NCI-H748 treated with DMSO at 0.1 percent for 48 hours (cell line): Measurements from ENCODE around the gene NUDT4.
A peak's percentile ranks its signal among the peaks of the same experiment; 100 is the strongest.
"Not testable (repeated sequence)": the region's sequence is repeated elsewhere in the genome, so short reads cannot be mapped to it uniquely, and the experiment has no call there.

Experiments
- DNase-seq: peaks from one replicate; lab custom pipeline; 2025; lab: John Stamatoyannopoulos, UW

The NUDT4 gene

DNA sequence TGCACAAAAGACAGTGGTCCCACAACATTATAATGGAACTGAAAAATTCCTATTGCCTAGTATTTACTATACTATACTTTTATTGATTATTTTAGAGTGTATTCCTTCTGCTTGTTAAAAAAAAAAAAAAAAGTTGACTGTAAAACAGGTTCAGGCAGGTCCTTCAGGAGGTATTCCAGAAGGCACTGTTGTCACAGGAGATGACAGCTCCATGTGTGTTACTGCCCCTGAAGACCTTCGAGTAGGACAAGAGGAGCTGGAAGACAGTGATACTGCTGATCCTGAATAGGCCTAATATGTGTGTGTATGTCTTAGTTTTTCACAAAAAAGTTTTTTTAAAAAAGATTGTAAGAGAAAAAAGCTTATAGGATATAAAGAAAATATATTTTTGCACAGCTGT lies 51.7 kb downstream of the NUDT4 start:
- DNase-seq: no peak

DNA sequence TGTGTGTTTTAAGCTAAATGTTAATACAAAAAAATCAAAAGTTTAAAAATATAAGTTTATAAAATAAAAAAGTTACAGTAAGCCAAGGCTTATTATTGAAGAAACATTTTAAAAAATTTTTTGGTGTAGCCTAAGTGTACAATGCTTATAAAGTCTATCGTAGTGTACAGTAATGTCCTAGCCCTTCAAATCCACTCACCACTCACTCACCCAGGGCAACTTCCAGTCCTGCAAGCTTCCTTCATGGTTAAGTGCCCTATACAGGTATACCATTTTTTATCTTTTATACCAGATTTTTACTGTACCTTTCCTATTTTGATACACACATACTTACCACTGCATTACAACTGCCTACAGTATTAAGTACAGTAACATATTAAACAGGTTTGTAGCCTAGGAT lies 52.1 kb downstream of the NUDT4 start:
- DNase-seq: no peak

GRCh38 chr12:93430280-93430679 lies 52.6 kb downstream of the NUDT4 start:
- DNase-seq: no peak

DNA sequence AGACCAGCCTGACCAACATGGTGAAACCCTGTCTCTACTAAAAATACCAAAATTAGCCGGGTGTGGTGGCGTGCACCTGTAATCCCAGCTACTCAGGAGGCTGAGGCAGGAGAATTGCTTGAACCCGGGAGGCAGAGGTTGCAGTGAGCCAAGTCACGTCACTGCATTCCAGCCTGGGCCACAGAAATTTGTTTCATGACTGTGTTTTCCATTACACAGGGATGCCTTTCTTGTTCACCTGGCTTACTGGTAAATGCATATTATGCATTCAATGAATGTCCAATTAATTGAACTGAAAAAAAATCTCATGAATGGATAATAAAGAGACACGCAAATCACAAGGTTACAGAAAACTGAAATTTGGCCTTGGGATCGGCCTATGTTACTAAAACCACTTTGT lies 54.3 kb downstream of the NUDT4 start:
- not testable (repeated sequence) for DNase-seq

DNA sequence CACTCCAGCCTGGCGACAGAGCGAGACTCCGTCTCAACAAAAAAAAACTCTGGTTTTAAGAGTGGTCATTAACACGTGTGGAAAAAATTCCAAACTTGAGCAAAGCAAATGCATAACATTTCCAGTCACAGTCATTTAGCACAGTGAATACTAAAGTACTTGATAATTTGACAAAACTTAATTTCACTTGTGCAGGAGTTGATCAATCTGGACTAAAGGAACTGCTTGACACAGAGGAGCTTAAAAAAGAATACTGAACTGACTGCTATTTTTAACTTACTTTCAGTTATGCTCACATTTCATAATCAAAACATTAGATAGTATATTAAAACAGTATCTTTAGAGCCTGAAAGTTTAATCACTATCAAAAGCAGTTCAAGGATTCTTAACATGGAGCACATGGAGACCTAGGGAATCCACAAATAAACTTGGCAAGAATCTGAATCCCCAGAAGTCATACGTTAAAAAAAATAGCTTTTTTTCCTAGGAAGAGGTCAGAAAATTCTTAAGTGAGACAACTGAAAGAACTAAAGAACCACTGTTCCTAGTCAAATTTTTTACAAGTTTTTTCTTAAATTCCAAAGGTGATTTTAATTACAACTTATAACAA lies 56.6 kb downstream of the NUDT4 start:
- no peak for DNase-seq

DNA sequence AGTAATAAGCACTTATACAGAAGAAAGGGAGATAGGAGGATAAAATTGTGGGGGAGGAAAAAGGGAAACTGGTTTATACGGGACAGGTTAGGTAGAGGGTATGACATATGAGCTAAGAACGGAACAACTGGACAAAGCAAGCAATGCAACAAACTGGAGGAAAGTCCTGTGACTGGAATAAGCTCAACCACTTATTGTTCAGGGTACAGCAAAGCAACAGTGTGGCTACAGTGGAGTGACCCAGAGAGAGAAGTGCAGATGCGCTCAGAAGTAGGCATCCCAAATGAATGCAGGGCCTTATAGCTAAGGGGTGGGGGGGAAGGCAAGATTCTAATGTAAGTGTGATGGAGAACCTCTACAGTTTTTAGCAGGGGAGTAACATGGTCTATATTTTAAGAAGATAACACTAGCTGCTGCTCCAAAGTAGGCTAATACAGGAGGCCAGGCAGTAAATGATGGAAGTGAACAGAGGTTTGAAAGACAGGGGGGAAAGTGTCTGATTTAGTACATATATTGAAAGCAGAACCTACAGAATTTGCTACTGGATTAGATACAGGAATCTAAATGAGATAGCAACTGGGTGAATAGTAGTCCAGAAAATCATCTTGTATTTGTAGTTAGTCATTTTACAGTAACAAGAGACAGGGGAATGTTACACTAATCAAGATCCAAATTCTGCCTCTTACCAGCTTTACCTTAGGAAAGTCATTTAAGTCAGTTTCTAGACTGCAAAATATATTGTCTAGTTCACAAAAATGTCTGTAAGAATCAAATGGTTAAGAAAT lies 60.7 kb downstream of the NUDT4 start:
- DNase-seq: no peak

DNA sequence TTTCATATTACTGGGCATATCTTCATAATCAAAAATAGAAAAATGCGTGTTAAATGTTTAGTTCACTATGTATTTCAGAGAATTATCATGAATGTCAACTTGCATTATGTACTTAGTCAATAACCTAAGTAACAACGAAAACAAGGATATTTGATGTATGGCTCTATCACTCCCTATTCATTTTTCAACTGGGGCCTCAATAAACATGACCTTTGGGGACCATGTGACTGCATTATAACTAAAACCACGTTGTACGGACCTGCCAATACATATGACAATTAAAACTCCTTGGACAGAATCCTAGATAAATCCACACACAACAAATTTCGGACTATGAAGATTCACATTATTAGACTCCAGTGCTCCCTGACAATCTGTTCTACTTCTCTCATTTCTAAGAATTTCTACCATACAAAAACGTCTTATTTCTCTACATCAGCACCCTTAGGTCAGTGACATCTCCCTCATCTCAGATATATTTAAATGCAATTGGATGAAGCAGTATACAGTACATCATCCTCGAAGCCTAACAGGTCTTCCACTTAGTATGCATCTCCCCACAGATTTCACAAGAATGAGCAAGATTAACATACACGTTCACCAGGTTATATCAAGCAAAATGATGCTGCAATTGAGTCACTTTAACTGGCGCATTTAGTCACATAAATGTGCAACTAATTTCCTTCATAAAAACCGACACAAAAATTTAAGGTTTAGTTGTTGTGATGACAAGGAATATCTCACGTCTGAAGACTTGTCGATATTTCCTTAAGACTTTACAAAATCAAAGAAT lies 62.5 kb downstream of the NUDT4 start:
- DNase-seq: no peak

GRCh38 chr12:93441081-93441616 lies 63.4 kb downstream of the NUDT4 start:
- no peak for DNase-seq

DNA sequence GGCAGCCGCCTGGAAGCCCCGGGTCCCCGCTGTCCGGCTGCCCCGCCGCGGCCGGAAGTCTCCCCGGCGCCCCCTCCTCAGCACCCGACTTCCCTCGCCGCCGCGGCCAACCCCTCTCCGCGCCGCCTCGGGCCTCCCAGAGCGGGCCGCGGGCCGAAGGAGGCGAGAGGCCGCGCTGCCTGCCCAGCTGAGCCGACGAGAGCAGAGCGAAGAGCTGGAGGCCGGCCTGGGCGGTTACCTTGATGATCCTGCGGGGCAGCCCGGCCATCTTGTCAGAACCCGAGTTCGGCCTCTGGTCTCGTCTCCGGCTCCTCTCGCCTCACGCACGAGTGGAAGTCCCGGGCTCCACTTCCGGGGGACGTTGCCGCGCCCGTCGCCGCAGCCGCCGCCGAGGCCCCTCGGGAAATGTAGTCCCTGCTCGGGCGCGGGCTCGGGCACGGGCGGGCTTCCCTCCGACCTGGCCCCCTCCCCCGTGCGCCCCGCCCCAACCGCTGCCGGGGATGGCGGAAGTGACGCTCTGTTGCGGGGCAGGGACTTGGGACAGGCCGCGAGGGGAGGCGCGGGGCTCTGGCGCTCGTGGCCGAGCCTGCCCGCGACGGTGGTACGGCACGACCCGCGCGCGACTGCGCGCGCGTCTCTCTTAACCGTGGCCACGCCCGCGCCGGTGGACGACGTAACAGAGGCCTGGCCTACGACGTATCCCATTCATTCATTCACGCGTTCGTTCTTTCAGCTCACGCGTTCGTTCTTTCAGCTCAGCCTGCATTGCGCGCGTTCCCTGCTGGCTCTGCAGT lies 64.1 kb downstream of the NUDT4 start, which contains the start of gene UBE2N:
TSS of gene UBE2N (minus strand) at position 331 of the 794 bp plus-strand sequence. CDS start at position 268, 63 bp downstream.
- DNase-seq: peak; percentile 92

- no peak for DNase-seq
Measured at GRCh38 chr12:93442411-93443340, 65.0 kb downstream of the NUDT4 start.

GRCh38 chr12:93443576-93443975 lies 65.9 kb downstream of the NUDT4 start:
- no peak for DNase-seq

GRCh38 chr12:93447555-93448290 lies 70.0 kb downstream of the NUDT4 start:
- no peak for DNase-seq

DNA sequence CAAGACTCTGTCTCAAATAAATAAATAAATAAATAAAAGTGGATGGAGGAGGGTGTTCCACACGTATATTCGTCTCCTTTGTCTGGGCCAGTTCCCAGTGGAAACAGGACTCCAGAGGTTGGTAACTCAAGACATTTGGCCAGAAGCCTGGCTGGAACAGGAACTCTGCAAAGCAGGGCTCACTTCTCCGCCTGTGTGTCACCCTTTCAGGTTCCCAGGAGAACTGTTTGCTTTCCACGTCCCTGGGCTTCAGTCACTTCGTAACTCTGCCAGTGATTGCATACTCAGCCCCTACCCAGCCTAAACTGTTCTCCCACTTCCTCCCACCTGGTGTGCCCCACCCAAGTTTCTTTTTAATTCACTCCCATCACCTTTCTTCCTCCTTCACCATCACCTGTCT lies 71.1 kb downstream of the NUDT4 start:
- no peak for DNase-seq

DNA sequence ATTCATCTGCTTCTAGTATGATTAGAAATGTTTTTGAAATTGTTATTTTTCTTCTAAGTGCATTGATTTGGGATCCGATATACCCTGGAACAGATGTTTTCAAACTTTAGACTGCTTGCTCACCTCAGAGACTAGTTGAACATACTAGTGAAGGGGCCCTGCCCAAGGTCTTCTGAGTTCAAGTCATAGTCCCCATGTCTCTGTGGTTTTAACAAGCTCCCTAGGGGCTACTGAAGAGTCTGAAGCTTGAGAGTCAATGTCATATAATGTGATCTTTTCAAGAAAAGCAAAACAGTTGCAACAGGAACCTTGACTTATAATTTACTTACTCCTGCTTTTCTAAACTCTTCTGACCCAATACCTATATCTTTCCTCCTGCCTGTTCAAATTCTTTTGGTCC lies 71.6 kb downstream of the NUDT4 start:
- no peak for DNase-seq

DNA sequence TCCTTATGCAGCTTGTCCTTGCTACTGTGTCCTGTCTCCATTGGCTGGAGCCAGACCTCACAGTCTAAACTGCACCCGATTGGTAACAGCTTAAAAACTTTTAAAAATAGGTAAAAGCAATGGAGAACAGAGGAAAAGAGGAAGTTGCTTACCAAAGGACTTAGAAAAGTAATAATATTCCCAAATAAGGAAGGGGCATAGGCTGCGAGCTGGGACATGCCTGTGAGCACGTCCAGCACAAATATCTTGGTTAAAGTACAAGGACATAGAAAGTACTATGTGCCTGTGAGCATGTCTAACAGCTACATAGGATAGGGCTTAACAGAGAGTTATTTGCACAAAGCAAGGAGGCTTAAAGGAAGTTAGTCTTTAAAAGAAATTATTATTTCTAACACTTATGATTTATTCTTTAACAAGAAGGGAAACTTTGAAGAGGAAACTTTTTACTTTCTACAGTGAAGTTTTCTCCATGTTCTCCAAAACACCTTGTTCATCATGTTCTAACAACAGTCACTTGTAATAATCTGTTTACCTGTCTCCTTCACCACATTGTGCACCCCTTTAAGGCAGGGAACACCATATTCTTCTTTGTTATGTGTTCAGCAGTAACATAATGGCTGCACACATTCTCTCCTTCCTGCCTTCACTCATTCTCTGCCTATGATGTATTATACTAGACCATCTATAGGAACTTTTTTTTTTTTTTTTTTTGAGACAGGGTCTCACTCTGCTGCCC lies 73.9 kb downstream of the NUDT4 start:
- DNase-seq: no peak

DNA sequence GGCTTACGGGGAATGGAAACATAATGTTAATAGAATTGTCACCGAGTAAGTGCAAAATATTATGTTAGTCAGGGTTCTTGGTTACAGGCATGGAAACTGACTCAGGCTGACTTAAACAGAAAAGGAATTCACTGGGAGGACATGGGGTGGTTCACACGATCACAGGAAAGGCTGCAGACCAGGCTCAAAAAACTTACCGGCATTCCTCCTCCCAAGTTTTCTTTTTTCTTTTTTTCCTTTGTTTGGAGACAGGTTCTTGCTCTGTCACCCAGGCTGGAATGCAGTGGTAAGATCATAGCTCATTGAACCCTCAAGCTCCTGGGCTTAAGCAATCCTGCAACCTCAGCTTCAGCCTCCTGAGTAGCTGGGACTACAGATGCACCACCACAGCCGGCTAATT lies 75.9 kb downstream of the NUDT4 start:
- DNase-seq: no peak

GRCh38 chr12:93456077-93456476 lies 78.4 kb downstream of the NUDT4 start:
- DNase-seq: no peak
